ENCODE measurements around the gene FAM107A.

Gene FAM107A

GRCh38 chr3:58577269-58577821, at the start of gene FAM107A:
Gene FAM107A, minus strand, starts transcription at chr3:58577391. Its CDS starts 7,531 bp downstream, at chr3:58569860.
- DNase-seq (ENCODE audit: low read depth in 3 of 3): no peak

- no peak for DNase-seq (ENCODE audit: low read depth in 3 of 3)
These were observed 48.1 kb upstream of the FAM107A start for GRCh38 chr3:58625196-58625824.

- no peak for DNase-seq (ENCODE audit: low read depth in 3 of 3)
These were observed 47.4 kb upstream of the FAM107A start for GRCh38 chr3:58624550-58624949.

- no peak for DNase-seq (ENCODE audit: low read depth in 3 of 3)
These were observed 46.8 kb upstream of the FAM107A start for GRCh38 chr3:58623961-58624360.

GRCh38 chr3:58623478-58623877, 46.3 kb upstream of the FAM107A start:
- no peak for DNase-seq (ENCODE audit: low read depth in 3 of 3)

GRCh38 chr3:58622892-58623291, 45.7 kb upstream of the FAM107A start:
- DNase-seq (ENCODE audit: low read depth in 3 of 3): no peak

- DNase-seq (ENCODE audit: low read depth in 3 of 3): no peak
These were observed 45.2 kb upstream of the FAM107A start for GRCh38 chr3:58622436-58622835.

- DNase-seq (ENCODE audit: low read depth in 3 of 3): no peak
These were observed 44.1 kb upstream of the FAM107A start for GRCh38 chr3:58621086-58621830.

- no peak for DNase-seq (ENCODE audit: low read depth in 3 of 3)
These were observed 43.2 kb upstream of the FAM107A start for GRCh38 chr3:58620421-58620820.

- no peak for DNase-seq (ENCODE audit: low read depth in 3 of 3)
These were observed 40.2 kb upstream of the FAM107A start for GRCh38 chr3:58617338-58617761.

GRCh38 chr3:58613236-58614132, 36.3 kb upstream of the FAM107A start:
- DNase-seq (ENCODE audit: low read depth in 3 of 3): no peak

GRCh38 chr3:58612830-58613229, 35.6 kb upstream of the FAM107A start:
- DNase-seq (ENCODE audit: low read depth in 3 of 3): no peak

- DNase-seq (ENCODE audit: low read depth in 3 of 3): no peak
These were observed 32.8 kb upstream of the FAM107A start for GRCh38 chr3:58609990-58610389.

- DNase-seq (ENCODE audit: low read depth in 3 of 3): no peak
These were observed 31.5 kb upstream of the FAM107A start for GRCh38 chr3:58608648-58609047.

GRCh38 chr3:58607816-58608215, 30.6 kb upstream of the FAM107A start:
- DNase-seq (ENCODE audit: low read depth in 3 of 3): no peak

GRCh38 chr3:58606693-58607092, 29.5 kb upstream of the FAM107A start:
- DNase-seq (ENCODE audit: low read depth in 3 of 3): no peak

GRCh38 chr3:58604031-58604430, 26.8 kb upstream of the FAM107A start:
- DNase-seq (ENCODE audit: low read depth in 3 of 3): no peak

GRCh38 chr3:58603606-58604005, 26.4 kb upstream of the FAM107A start:
- no peak for DNase-seq (ENCODE audit: low read depth in 3 of 3)

- DNase-seq (ENCODE audit: low read depth in 3 of 3): no peak
These were observed 20.6 kb upstream of the FAM107A start for GRCh38 chr3:58597770-58598310.

GRCh38 chr3:58596834-58597518, 19.8 kb upstream of the FAM107A start:
- no peak for DNase-seq (ENCODE audit: low read depth in 3 of 3)

GRCh38 chr3:58594117-58594516, 16.9 kb upstream of the FAM107A start:
- DNase-seq (ENCODE audit: low read depth in 3 of 3): no peak

Data from stimulated activated CD4-positive, alpha-beta T cell treated with anti-CD3 and anti-CD28 coated beads, TNF-alpha, amount 100 ng/mL, for 24 hours (primary cell).